Transverse colon (tissue), 4 donors: ENCODE data around the gene INPP4B. TPM values are rescaled to one million over a fixed set of nuclear protein-coding genes. Genes with fewer than 3 reads are reported as not detected.

Experiments used
- DNase-seq: peaks from one replicate; pipeline ENCODE4 v3.0.0-alpha.2; 2019
- H3K27ac ChIP-seq, 4 donors: fragments of 200-600 bp; sonication (generic); 2 replicates each; pipeline ENCODE4 v1.5.1; 2016 to 2018; ENCODE audit warnings: inconsistent platforms in 4 of 4
- H3K27me3 ChIP-seq: fragments of 200-600 bp; sonication (generic); 2 replicates; pipeline ENCODE4 v1.5.1; 2017; ENCODE audit warnings: inconsistent platforms
- H3K36me3 ChIP-seq, 4 donors: fragments of 200-600 bp; sonication (generic); 2 replicates each; pipeline ENCODE4 v1.5.1; 2017 to 2019; ENCODE audit warnings: inconsistent platforms in 4 of 4
- H3K4me1 ChIP-seq, 4 donors: fragments of 200-600 bp; sonication (generic); 2 replicates each; pipeline ENCODE4 v1.5.1; 2017 to 2020; ENCODE audit warnings: inconsistent platforms in 4 of 4
- H3K4me3 ChIP-seq, 4 donors: fragments of 200-600 bp; sonication (generic); 1 replicate in 1 of 4; 2 replicates in 3 of 4; pipeline versions ENCODE4 v1.5.1 to v1.6.1; 2017 to 2019; ENCODE audit warnings: inconsistent platforms in 4 of 4
- H3K9me3 ChIP-seq, 2 donors: fragments of 200-600 bp; sonication (generic); 2 replicates each; pipeline ENCODE4 v1.5.1; 2017 to 2019; ENCODE audit warnings: inconsistent platforms in 2 of 2
- CTCF ChIP-seq, 5 experiments: fragments of 200-600 bp in 3 of 5; fragments of 450-650 bp in 2 of 5; sonication (generic) in 3 of 5; IDR thresholded peaks; 1 replicate in 2 of 5; 2 replicates in 3 of 5; pipeline ENCODE4 v1.5.1; 2016 to 2017; ENCODE audit warnings: antibody characterized with exemption in 5 of 5, inconsistent platforms in 3 of 5, mild to moderate bottlenecking in 2 of 5, moderate library complexity in 1 of 5
- EP300 ChIP-seq: sonication (generic); formaldehyde crosslinking; IDR thresholded peaks from one replicate; pipeline ENCODE4 v1.6.1; 2017; ENCODE audit warnings: antibody characterized with exemption, low read depth
- POLR2A ChIP-seq: fragments of 450-650 bp; IDR thresholded peaks from one replicate; pipeline ENCODE4 v1.6.1; 2016; ENCODE audit warnings: antibody characterized with exemption, mild to moderate bottlenecking, moderate library complexity
- POLR2AphosphoS5 ChIP-seq, 3 donors: sonication (generic); formaldehyde crosslinking; IDR thresholded peaks; one replicate each; pipeline ENCODE4 v1.6.1; 2016; ENCODE audit warnings: antibody characterized with exemption in 3 of 3
- WGBS, 2 donors: methylation state at CpG; one replicate each; pipeline ENCODE4 v1.1.5; 2018; ENCODE audit warnings: low coverage in 1 of 2; 5-methylcytosine and 5-hydroxymethylcytosine counted together
- in situ Hi-C, 4 donors: fragments of 200-750 bp; cut with MboI; loops; one replicate each; pipeline versions ENCODE4 v1.15.0 to v1.15.1; 2017; ENCODE audit warnings: low sequenced_read_pairs in 3 of 4, low pct_ligation_motif_present in 1 of 4, low pct_unique_long_range_greater_than_20kb in 1 of 4
- intact Hi-C: fragments of 100-400 bp; cut with DNase I; formaldehyde crosslinking; loops from one replicate; pipeline ENCODE4 v1.15.1; 2023; ENCODE audit warnings: low total_unique reads
- total RNA-seq, 4 donors: library from RNA; depleted of rRNA; stranded (reverse); fragments of >200 nt; gene quantifications; one replicate each; pipeline ENCODE4 v1.1.0, GENCODE V29; 2016

The INPP4B gene
- total RNA-seq, 4 donors from 2014 or later = 18.3 to 33.8 (median 31.4) TPM

GRCh38 chr4:142743121-142743825 lies 102.8 kb downstream of the INPP4B start:
- no peak for TF ChIP-seq POLR2A
- TF ChIP-seq POLR2AphosphoS5 (IDR thresholded peaks at IDR 0.05) = no peak
- no peak for TF ChIP-seq CTCF (IDR thresholded peaks at IDR 0.05)
- no peak for TF ChIP-seq EP300
- no peak for DNase-seq
- in situ Hi-C loops (no loop called here), intact Hi-C loops (no loop called here)
- H3K4me3 ChIP-seq = no peak overlapping the region
- H3K27ac ChIP-seq = no peak overlapping the region
- H3K36me3 ChIP-seq = no peaks in the 10 kb centered on the region
- H3K4me1 ChIP-seq = no peaks in the 10 kb centered on the region
- H3K9me3 ChIP-seq = peaks cover 4 to 8% of the 10 kb centered on the region in 2 donors
- H3K27me3 ChIP-seq = no peaks in the 10 kb centered on the region

GRCh38 chr4:142741995-142742394 lies 104.1 kb downstream of the INPP4B start:
- H3K36me3 ChIP-seq = no peaks in the 10 kb centered on the region
- H3K4me1 ChIP-seq = no peaks in the 10 kb centered on the region
- intact Hi-C loops = no loop called here
- H3K27me3 ChIP-seq = no peaks in the 10 kb centered on the region
- TF ChIP-seq CTCF (IDR thresholded peaks at IDR 0.05) (no peak), EP300 (no peak), POLR2A (no peak), POLR2AphosphoS5 (IDR thresholded peaks at IDR 0.05) (no peak)
- WGBS, 2 donors = 60 to 74% methylated on average over 1 of the region's 1 CpG
- no peak overlapping the region for H3K27ac ChIP-seq
- H3K9me3 ChIP-seq = peaks cover 4 to 8% of the 10 kb centered on the region in 2 donors
- no peak for DNase-seq
- H3K4me3 ChIP-seq = no peak overlapping the region
- in situ Hi-C loops = no loop called here

GRCh38 chr4:142728233-142728632 lies 117.9 kb downstream of the INPP4B start:
- Histone ChIP-seq H3K27ac (no peak overlapping the region), H3K9me3 (no peaks in the 10 kb centered on the region), H3K4me3 (no peak overlapping the region), H3K4me1 (no peaks in the 10 kb centered on the region), H3K36me3 (no peaks in the 10 kb centered on the region), H3K27me3 (no peaks in the 10 kb centered on the region)
- TF ChIP-seq POLR2A (no peak), CTCF (IDR thresholded peaks at IDR 0.05) (no peak), EP300 (no peak), POLR2AphosphoS5 (IDR thresholded peaks at IDR 0.05) (no peak)
- DNase-seq = no peak
- in situ Hi-C loops = no loop called here
- intact Hi-C loops = no loop called here
- 71 to 78% methylated on average over 2 of the region's 2 CpGs for WGBS, 2 donors

GRCh38 chr4:142727149-142727548 lies 119.0 kb downstream of the INPP4B start:
- Histone ChIP-seq H3K27me3 (no peaks in the 10 kb centered on the region), H3K4me1 (no peaks in the 10 kb centered on the region), H3K36me3 (no peaks in the 10 kb centered on the region), H3K4me3 (no peak overlapping the region), H3K9me3 (no peaks in the 10 kb centered on the region), H3K27ac (no peak overlapping the region)
- WGBS, 2 donors = 54 to 58% methylated on average over 3 of the region's 3 CpGs
- in situ Hi-C loops = no loop called here
- intact Hi-C loops = no loop called here
- TF ChIP-seq POLR2AphosphoS5 (IDR thresholded peaks at IDR 0.05) (no peak), POLR2A (no peak), CTCF (IDR thresholded peaks at IDR 0.05) (no peak), EP300 (no peak)
- no peak for DNase-seq
